GM18499 (cell line): ENCODE data around the gene ONECUT1.

ENCODE experiments used
- ATAC-seq: cut with Tn5 transposase; IDR thresholded peaks from one replicate; pipeline ENCODE4 v1.9.1; 2021; ENCODE audit warnings: moderate number of reproducible peaks; ENCODE audit not compliant: insufficient read depth, unreplicated experiment

Gene ONECUT1

GRCh38 chr15:52783929-52784798 is 6.0 kb downstream of the ONECUT1 start:
- no peak for ATAC-seq

GRCh38 chr15:52783191-52783829 is 6.8 kb downstream of the ONECUT1 start:
- no peak for ATAC-seq

GRCh38 chr15:52782514-52782913 is 7.6 kb downstream of the ONECUT1 start:
- ATAC-seq = no peak

- ATAC-seq = peak; percentile 81
Measured at GRCh38 chr15:52780172-52780980, 9.8 kb downstream of the ONECUT1 start.

GRCh38 chr15:52778457-52778856 is 11.7 kb downstream of the ONECUT1 start:
- ATAC-seq = no peak

- no peak for ATAC-seq
Measured at GRCh38 chr15:52772766-52773165, 17.4 kb downstream of the ONECUT1 start.

- ATAC-seq = no peak
Measured at GRCh38 chr15:52765785-52766184, 24.4 kb downstream of the ONECUT1 start.

- no peak for ATAC-seq
Measured at GRCh38 chr15:52764731-52765130, 25.4 kb downstream of the ONECUT1 start.

GRCh38 chr15:52762621-52763020 is 27.5 kb downstream of the ONECUT1 start:
- no peak for ATAC-seq

- no peak for ATAC-seq
Measured at GRCh38 chr15:52760562-52760961, 29.6 kb downstream of the ONECUT1 start.

- no peak for ATAC-seq
Measured at GRCh38 chr15:52759969-52760368, 30.2 kb downstream of the ONECUT1 start.

GRCh38 chr15:52757496-52757895 is 32.6 kb downstream of the ONECUT1 start:
- ATAC-seq = no peak

GRCh38 chr15:52751522-52751921 is 38.6 kb downstream of the ONECUT1 start:
- ATAC-seq = no peak

- ATAC-seq = peak; percentile 63
Measured at GRCh38 chr15:52749258-52749657, 40.9 kb downstream of the ONECUT1 start.

GRCh38 chr15:52746162-52746757 is 43.9 kb downstream of the ONECUT1 start:
- ATAC-seq = no peak

GRCh38 chr15:52745326-52746161 is 44.6 kb downstream of the ONECUT1 start:
- no peak for ATAC-seq

- no peak for ATAC-seq
Measured at GRCh38 chr15:52738311-52738710, 51.8 kb downstream of the ONECUT1 start.

- ATAC-seq = no peak
Measured at GRCh38 chr15:52737720-52738119, 52.4 kb downstream of the ONECUT1 start.

GRCh38 chr15:52735231-52736089 is 54.7 kb downstream of the ONECUT1 start:
- no peak for ATAC-seq
